Kidney (tissue), 14 donors: ENCODE results near the gene UTP4. TPM values are rescaled to one million over a fixed set of nuclear protein-coding genes. Genes with fewer than 3 reads are reported as not detected.

Experiments
- DNase-seq, 5 donors: peaks; one replicate each; pipeline ENCODE4 v3.0.0-alpha.2; 2013 to 2020
- FAIRE-seq: peaks from 2 replicates; lab custom pipeline; 2012; peaks lifted over from hg19 to GRCh38; lab: Jason Lieb, UNC
- H3K27ac ChIP-seq, 2 donors: one replicate each; pipeline ENCODE4 v1.7.0; 2013; ENCODE audit warnings: low read depth in 2 of 2, low read length in 2 of 2, inconsistent platforms in 1 of 2
- H3K27me3 ChIP-seq: one replicate; pipeline ENCODE4 v1.7.1; 2013; ENCODE audit warnings: low read length, inconsistent platforms; ENCODE audit not compliant: control insufficient read depth, insufficient read depth
- H3K36me3 ChIP-seq, 3 donors: one replicate each; pipeline versions ENCODE4 v1.7.0 to v1.7.1; 2013; ENCODE audit warnings: low read length in 3 of 3, control low read depth in 1 of 3, inconsistent platforms in 1 of 3; ENCODE audit not compliant: insufficient read depth in 3 of 3, control insufficient read depth in 2 of 3
- H3K4me1 ChIP-seq, 3 donors: one replicate each; pipeline versions ENCODE4 v1.7.0 to v1.7.1; 2013; ENCODE audit warnings: low read length in 3 of 3, inconsistent platforms in 1 of 3, low read depth in 1 of 3; ENCODE audit not compliant: control insufficient read depth in 2 of 3, insufficient read depth in 2 of 3
- H3K4me3 ChIP-seq, 3 donors: one replicate each; pipeline versions ENCODE4 v1.7.0 to v1.8.1; 2013; ENCODE audit warnings: low read length in 3 of 3, control low read depth in 1 of 3, inconsistent platforms in 1 of 3
- H3K9ac ChIP-seq, 3 donors: one replicate each; pipeline versions ENCODE4 v1.7.0 to v1.7.1; 2013; ENCODE audit warnings: low read length in 3 of 3, control low read depth in 1 of 3, inconsistent platforms in 1 of 3
- H3K9me3 ChIP-seq, 3 donors: one replicate each; pipeline versions ENCODE4 v1.7.0 to v1.7.1; 2013; ENCODE audit warnings: low read length in 3 of 3, control low read depth in 1 of 3, inconsistent platforms in 1 of 3; ENCODE audit not compliant: control insufficient read depth in 2 of 3, insufficient read depth in 1 of 3
- CTCF ChIP-seq: IDR thresholded peaks from 3 replicates; pipeline ENCODE4 v1.5.1; 2012; ENCODE audit warnings: mild to moderate bottlenecking, moderate library complexity, borderline replicate concordance; ENCODE audit not compliant: insufficient read depth; ENCODE audit errors: extremely low read depth
- intact Hi-C: fragments of 100-400 bp; cut with DNase I; formaldehyde crosslinking; loops from one replicate; pipeline ENCODE4 v1.11.1; 2022
- polyA plus RNA-seq: library from polyadenylated mRNA; stranded (reverse); fragments of 350-450 nt; fragmentation: Illumina TruSeq; extraction: RNeasy Lipid Tissue Mini Kit (QIAGEN cat#74804); gene quantifications from one replicate; pipeline ENCODE4 v1.2.3, GENCODE V29; 2014; ENCODE audit warnings: low read depth, low replicate concordance; ENCODE audit not compliant: insufficient read depth
- total RNA-seq: library from RNA; stranded (reverse); fragmentation: NEBNext Ultra II Directional; extraction: Animal tissue kit (Norgen Biotek cat#: 25700); gene quantifications from one replicate; pipeline ENCODE4 v1.2.1, GENCODE V29; 2021
- donor health status: control.
- donor health status: control.
- donor health status: control.
- donor health status: control.
- donor health status: control.
- donor health status: DM: yes; HTN: yes; CAD: no.
- donor health status: Normal renal cell carcinoma (clear cell type).

The UTP4 gene
- total and polyA plus RNA-seq, 2 donors from 2014 or later = 41.7 to 57.2 TPM

GRCh38 chr16:69115361-69115760 lies 17.1 kb upstream of the UTP4 start:
- FAIRE-seq = no peak
- H3K27me3 ChIP-seq = no peaks in the 10 kb centered on the region
- H3K9me3 ChIP-seq = no peaks in the 10 kb centered on the region
- H3K36me3 ChIP-seq = peaks cover 0 to 19% (median 2%) of the 10 kb centered on the region in 3 donors
- TF ChIP-seq CTCF = no peak
- intact Hi-C loops = no loop called here
- peaks cover 0 to 23% (median 20%) of the 10 kb centered on the region in 3 donors for H3K4me1 ChIP-seq
- no peak overlapping the region for H3K4me3 ChIP-seq
- H3K9ac ChIP-seq = no peak overlapping the region
- no peak for DNase-seq
- H3K27ac ChIP-seq = no peak overlapping the region

- TF ChIP-seq CTCF = no peak
- Histone ChIP-seq H3K4me1 (peaks cover 0 to 23% (median 20%) of the 10 kb centered on the region in 3 donors), H3K9ac (no peak overlapping the region), H3K9me3 (no peaks in the 10 kb centered on the region), H3K36me3 (peaks cover 2 to 24% (median 3%) of the 10 kb centered on the region in 3 donors), H3K27ac (no peak overlapping the region), H3K4me3 (no peak overlapping the region), H3K27me3 (no peaks in the 10 kb centered on the region)
- intact Hi-C loops = no loop called here
- DNase-seq (no peak), FAIRE-seq (no peak)
Observed at GRCh38 chr16:69115837-69116236, 16.6 kb upstream of the UTP4 start.

GRCh38 chr16:69116256-69116875 lies 16.1 kb upstream of the UTP4 start:
- Histone ChIP-seq H3K4me1 (peaks cover 0 to 23% (median 20%) of the 10 kb centered on the region in 3 donors), H3K27ac (no peak overlapping the region), H3K4me3 (no peak overlapping the region), H3K9ac (no peak overlapping the region), H3K36me3 (peaks cover 2 to 24% (median 4%) of the 10 kb centered on the region in 3 donors), H3K9me3 (no peaks in the 10 kb centered on the region), H3K27me3 (no peaks in the 10 kb centered on the region)
- intact Hi-C loops = no loop called here
- FAIRE-seq (no peak), DNase-seq (no peak)
- no peak for TF ChIP-seq CTCF
